GM23338 (cell line): Measurements from ENCODE around the gene TMEM132D. TPM values are rescaled to one million over a fixed set of nuclear protein-coding genes. Genes with fewer than 3 reads are reported as not detected.

Experiments used
- ATAC-seq: fragments of 200-7000 bp; cut with Tn5 transposase; 3 replicates; pipeline ENCODE4 v1.9.1; 2020
- DNase-seq: peaks from one replicate; pipeline ENCODE4 v3.0.0-alpha.2; 2015; ENCODE audit warnings: low spot score
- H2AFZ ChIP-seq: fragments of 200-600 bp; sonication (generic); 2 replicates; pipeline ENCODE4 v1.8.0; 2016; ENCODE audit warnings: antibody characterized with exemption, mild to moderate bottlenecking, moderate library complexity
- H3F3A ChIP-seq: fragments of 200-600 bp; sonication (generic); replicated peaks from 2 replicates; pipeline ENCODE4 v1.8.0; 2017; ENCODE audit warnings: antibody characterized with exemption, mixed run types, low read depth
- H3K27ac ChIP-seq: fragments of 200-600 bp; sonication (generic); 2 replicates; pipeline ENCODE4 v1.6.1; 2016; ENCODE audit warnings: low read depth
- H3K27me3 ChIP-seq: fragments of 200-600 bp; sonication (generic); 2 replicates; pipeline ENCODE4 v1.8.0; 2016; ENCODE audit warnings: mild to moderate bottlenecking, mixed run types, moderate library complexity; ENCODE audit not compliant: insufficient read depth
- H3K36me3 ChIP-seq: fragments of 200-600 bp; sonication (generic); 2 replicates; pipeline ENCODE4 v1.8.0; 2016; ENCODE audit warnings: mild to moderate bottlenecking; ENCODE audit not compliant: insufficient read depth
- H3K4me1 ChIP-seq: fragments of 200-600 bp; sonication (generic); 2 replicates; pipeline ENCODE4 v1.8.0; 2016; ENCODE audit warnings: mild to moderate bottlenecking, moderate library complexity; ENCODE audit not compliant: insufficient read depth
- H3K4me2 ChIP-seq: fragments of 200-600 bp; sonication (generic); 2 replicates; pipeline ENCODE4 v1.7.1; 2017; ENCODE audit warnings: mixed run types
- H3K4me3 ChIP-seq: fragments of 200-600 bp; sonication (generic); 2 replicates; pipeline ENCODE4 v1.6.1; 2016; ENCODE audit warnings: mixed run types
- H3K79me2 ChIP-seq: fragments of 200-600 bp; sonication (generic); replicated peaks from 2 replicates; pipeline ENCODE4 v1.8.0; 2017; ENCODE audit warnings: mild to moderate bottlenecking; ENCODE audit not compliant: insufficient read depth
- H3K9me2 ChIP-seq: fragments of 200-600 bp; sonication (generic); 2 replicates; pipeline ENCODE4 v1.8.0; 2017; ENCODE audit not compliant: insufficient read depth
- H4K20me1 ChIP-seq: fragments of 200-600 bp; sonication (generic); replicated peaks from 2 replicates; pipeline ENCODE4 v1.8.0; 2017; ENCODE audit warnings: mild to moderate bottlenecking; ENCODE audit not compliant: insufficient read depth
- H3K27ac Mint-ChIP-seq: 2 replicates; pipeline ENCODE4 v1.8.0; 2020; ENCODE audit warnings: inconsistent platforms, mild to moderate bottlenecking, moderate library complexity, mixed read lengths
- H3K27me3 Mint-ChIP-seq: 3 replicates; pipeline ENCODE4 v1.8.0; 2022; ENCODE audit warnings: low read depth, mild to moderate bottlenecking, moderate library complexity, mixed read lengths, inconsistent platforms; ENCODE audit not compliant: insufficient read depth, poor library complexity
- H3K36me3 Mint-ChIP-seq: 3 replicates; pipeline ENCODE4 v1.8.0; 2021; ENCODE audit warnings: low read depth, mild to moderate bottlenecking, inconsistent platforms, moderate library complexity, mixed read lengths
- H3K4me1 Mint-ChIP-seq: 3 replicates; pipeline ENCODE4 v1.8.0; 2020; ENCODE audit warnings: mild to moderate bottlenecking, inconsistent platforms, mixed read lengths
- H3K4me3 Mint-ChIP-seq: 3 replicates; pipeline ENCODE4 v1.8.0; 2021; ENCODE audit warnings: moderate library complexity, mild to moderate bottlenecking, inconsistent platforms, mixed read lengths
- H3K9me3 Mint-ChIP-seq: 3 replicates; pipeline ENCODE4 v1.8.0; 2020; ENCODE audit warnings: moderate library complexity, mild to moderate bottlenecking, inconsistent platforms, mixed read lengths
- CREB1 ChIP-seq: fragments of 250-450 bp; sonication (Bioruptor Pico); IDR thresholded peaks from 2 replicates; pipeline ENCODE4 v1.5.0; 2020; ENCODE audit warnings: low read depth, mild to moderate bottlenecking, moderate library complexity
- CTCF ChIP-seq, 2 experiments: fragments of 200-600 bp in 1 of 2; sonication (generic) in 1 of 2; conservative IDR thresholded peaks; 2 replicates each; pipeline versions ENCODE4 v1.5.1 to v1.6.1; 2016 to 2017; ENCODE audit warnings: antibody characterized with exemption in 2 of 2, low read depth in 2 of 2, mild to moderate bottlenecking in 2 of 2, moderate library complexity in 1 of 2
- ETS1 ChIP-seq: IDR thresholded peaks from 2 replicates; pipeline ENCODE4 v1.6.1; 2016; ENCODE audit warnings: antibody characterized with exemption
- EZH2 ChIP-seq: fragments of 200-600 bp; sonication (generic); IDR thresholded peaks from one replicate; pipeline ENCODE4 v1.8.0; 2017; ENCODE audit warnings: antibody characterized with exemption, mild to moderate bottlenecking, low read depth; ENCODE audit not compliant: unreplicated experiment
- EZH2phosphoT487 ChIP-seq: fragments of 200-600 bp; sonication (generic); IDR thresholded peaks from one replicate; pipeline ENCODE4 v1.8.1; 2018; ENCODE audit warnings: antibody characterized with exemption; ENCODE audit not compliant: unreplicated experiment
- JUNB ChIP-seq: IDR thresholded peaks from one replicate; pipeline ENCODE4 v1.6.1; 2016; ENCODE audit warnings: antibody characterized with exemption; ENCODE audit not compliant: unreplicated experiment
- NANOG ChIP-seq: IDR thresholded peaks from 2 replicates; pipeline ENCODE4 v1.6.1; 2016; ENCODE audit warnings: antibody characterized with exemption, borderline replicate concordance
- POLR2AphosphoS5 ChIP-seq: IDR thresholded peaks from 2 replicates; pipeline ENCODE4 v1.6.1; 2016; ENCODE audit warnings: antibody characterized with exemption, low read depth
- STAT1 ChIP-seq: IDR thresholded peaks from one replicate; pipeline ENCODE4 v1.6.1; 2016; ENCODE audit warnings: antibody characterized with exemption; ENCODE audit not compliant: unreplicated experiment
- ZNF114 ChIP-seq: fragments of 250-450 bp; sonication (Bioruptor Pico); IDR thresholded peaks from 2 replicates; pipeline ENCODE4 v1.5.0; 2020; ENCODE audit warnings: mild to moderate bottlenecking, moderate library complexity
- ZNF331 ChIP-seq: fragments of 250-450 bp; sonication (Bioruptor Pico); IDR thresholded peaks from 2 replicates; pipeline ENCODE4 v1.5.0; 2020; ENCODE audit warnings: low read depth, mild to moderate bottlenecking, moderate library complexity
- polyA plus RNA-seq: library from polyadenylated mRNA; unstranded; fragments of >200 nt; fragmentation: Nextera tagmentation; extraction: Ambion mirVana; gene quantifications from 2 replicates; pipeline ENCODE4 v1.2.1, GENCODE V29; 2016
- total RNA-seq: library from RNA; depleted of rRNA; stranded (reverse); fragments of >200 nt; shearing (Covaris generic); gene quantifications from 2 replicates; pipeline ENCODE4 v1.2.3, GENCODE V29; 2014
- TF ChIP-seq, protein P1 (sequence below): fragments of 250-450 bp; sonication (Bioruptor Pico); IDR thresholded peaks from 2 replicates; pipeline ENCODE4 v1.5.0; 2020; ENCODE audit warnings: mild to moderate bottlenecking, moderate library complexity
- TF ChIP-seq, protein P2 (sequence below): IDR thresholded peaks from one replicate; pipeline ENCODE4 v1.6.1; 2018; ENCODE audit warnings: antibody characterized with exemption; ENCODE audit not compliant: unreplicated experiment

TMEM132D gene
- total and polyA plus RNA-seq, 2 experiments from 2014 or later: 0.44 to 5.3 TPM

DNA sequence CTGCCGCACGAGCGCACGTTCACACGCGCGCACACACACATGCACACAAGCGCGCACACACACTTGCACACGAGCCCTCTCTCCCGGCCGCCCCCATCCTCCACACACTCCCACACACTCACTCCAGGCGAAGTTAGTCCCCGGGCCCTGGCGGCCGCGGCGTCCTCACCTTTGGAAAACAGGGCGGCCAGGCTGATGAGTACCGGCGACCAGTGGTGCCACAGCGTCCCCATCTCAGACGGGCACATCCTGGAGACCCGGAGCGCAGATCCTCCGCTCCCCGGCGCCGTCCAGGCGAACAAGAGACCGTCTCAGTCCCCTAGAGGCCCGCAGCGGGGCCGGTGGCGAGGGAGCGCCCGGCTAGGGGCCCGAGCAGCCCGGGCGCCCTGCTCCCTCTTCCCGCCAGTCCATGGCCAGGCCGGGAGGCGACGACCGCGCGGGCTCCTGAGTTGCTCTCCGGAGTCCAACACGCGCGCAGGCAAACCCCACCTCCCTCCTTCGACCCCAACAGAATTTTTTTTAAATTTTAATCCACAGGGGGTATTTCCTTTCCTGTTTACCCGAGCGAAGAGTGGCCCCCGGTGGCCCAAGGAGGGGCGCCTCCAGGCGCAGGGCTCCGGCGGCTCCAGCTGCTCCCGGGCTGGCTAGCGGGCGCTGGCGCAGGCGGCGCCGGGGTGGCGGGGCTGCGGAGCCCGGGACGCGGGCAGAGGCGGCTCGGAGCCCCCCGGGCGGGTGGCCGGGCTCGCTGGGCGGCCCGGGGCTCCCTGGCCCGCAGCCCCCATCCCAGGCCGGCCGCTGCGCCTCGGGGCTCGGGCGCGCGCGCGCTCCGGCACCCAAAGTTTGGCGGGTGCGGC, 506 bp downstream of the TMEM132D start:
- Mint-ChIP-seq H3K36me3 (peaks cover 56% of the 10 kb centered on the region), H3K4me3 (no peak overlapping the region), H3K9me3 (peaks cover 41% of the 10 kb centered on the region), H3K27me3 (peaks cover 1% of the 10 kb centered on the region), H3K4me1 (no peaks in the 10 kb centered on the region), H3K27ac (no peak overlapping the region)
- Histone ChIP-seq H3K4me2 (peak overlapping the region; percentile 77), H4K20me1 (peaks cover 10% of the 10 kb centered on the region; the same call in 1 of the 2 replicates), H3K36me3 (0 out of 2 replicates have a peak, but pooled peaks cover 4% of the 10 kb centered on the region), H3F3A (no peaks in the 10 kb centered on the region), H3K4me1 (peaks cover 7% of the 10 kb centered on the region; the same call in 1 of the 2 replicates), H3K79me2 (peaks cover 38% of the 10 kb centered on the region), H2AFZ (no peak overlapping the region), H3K4me3 (peak overlapping the region; percentile 59), H3K9me2 (no peaks in the 10 kb centered on the region), H3K27ac (no peak overlapping the region), H3K27me3 (peaks cover 52% of the 10 kb centered on the region)
- ATAC-seq (no peak), DNase-seq (peak; percentile 33)
- no peak for TF ChIP-seq EZH2
- no peak for TF ChIP-seq CTCF (conservative IDR thresholded peaks at IDR 0.05; ENCODE audit: low read depth in 2 of 2)
- TF ChIP-seq, protein P1, sequence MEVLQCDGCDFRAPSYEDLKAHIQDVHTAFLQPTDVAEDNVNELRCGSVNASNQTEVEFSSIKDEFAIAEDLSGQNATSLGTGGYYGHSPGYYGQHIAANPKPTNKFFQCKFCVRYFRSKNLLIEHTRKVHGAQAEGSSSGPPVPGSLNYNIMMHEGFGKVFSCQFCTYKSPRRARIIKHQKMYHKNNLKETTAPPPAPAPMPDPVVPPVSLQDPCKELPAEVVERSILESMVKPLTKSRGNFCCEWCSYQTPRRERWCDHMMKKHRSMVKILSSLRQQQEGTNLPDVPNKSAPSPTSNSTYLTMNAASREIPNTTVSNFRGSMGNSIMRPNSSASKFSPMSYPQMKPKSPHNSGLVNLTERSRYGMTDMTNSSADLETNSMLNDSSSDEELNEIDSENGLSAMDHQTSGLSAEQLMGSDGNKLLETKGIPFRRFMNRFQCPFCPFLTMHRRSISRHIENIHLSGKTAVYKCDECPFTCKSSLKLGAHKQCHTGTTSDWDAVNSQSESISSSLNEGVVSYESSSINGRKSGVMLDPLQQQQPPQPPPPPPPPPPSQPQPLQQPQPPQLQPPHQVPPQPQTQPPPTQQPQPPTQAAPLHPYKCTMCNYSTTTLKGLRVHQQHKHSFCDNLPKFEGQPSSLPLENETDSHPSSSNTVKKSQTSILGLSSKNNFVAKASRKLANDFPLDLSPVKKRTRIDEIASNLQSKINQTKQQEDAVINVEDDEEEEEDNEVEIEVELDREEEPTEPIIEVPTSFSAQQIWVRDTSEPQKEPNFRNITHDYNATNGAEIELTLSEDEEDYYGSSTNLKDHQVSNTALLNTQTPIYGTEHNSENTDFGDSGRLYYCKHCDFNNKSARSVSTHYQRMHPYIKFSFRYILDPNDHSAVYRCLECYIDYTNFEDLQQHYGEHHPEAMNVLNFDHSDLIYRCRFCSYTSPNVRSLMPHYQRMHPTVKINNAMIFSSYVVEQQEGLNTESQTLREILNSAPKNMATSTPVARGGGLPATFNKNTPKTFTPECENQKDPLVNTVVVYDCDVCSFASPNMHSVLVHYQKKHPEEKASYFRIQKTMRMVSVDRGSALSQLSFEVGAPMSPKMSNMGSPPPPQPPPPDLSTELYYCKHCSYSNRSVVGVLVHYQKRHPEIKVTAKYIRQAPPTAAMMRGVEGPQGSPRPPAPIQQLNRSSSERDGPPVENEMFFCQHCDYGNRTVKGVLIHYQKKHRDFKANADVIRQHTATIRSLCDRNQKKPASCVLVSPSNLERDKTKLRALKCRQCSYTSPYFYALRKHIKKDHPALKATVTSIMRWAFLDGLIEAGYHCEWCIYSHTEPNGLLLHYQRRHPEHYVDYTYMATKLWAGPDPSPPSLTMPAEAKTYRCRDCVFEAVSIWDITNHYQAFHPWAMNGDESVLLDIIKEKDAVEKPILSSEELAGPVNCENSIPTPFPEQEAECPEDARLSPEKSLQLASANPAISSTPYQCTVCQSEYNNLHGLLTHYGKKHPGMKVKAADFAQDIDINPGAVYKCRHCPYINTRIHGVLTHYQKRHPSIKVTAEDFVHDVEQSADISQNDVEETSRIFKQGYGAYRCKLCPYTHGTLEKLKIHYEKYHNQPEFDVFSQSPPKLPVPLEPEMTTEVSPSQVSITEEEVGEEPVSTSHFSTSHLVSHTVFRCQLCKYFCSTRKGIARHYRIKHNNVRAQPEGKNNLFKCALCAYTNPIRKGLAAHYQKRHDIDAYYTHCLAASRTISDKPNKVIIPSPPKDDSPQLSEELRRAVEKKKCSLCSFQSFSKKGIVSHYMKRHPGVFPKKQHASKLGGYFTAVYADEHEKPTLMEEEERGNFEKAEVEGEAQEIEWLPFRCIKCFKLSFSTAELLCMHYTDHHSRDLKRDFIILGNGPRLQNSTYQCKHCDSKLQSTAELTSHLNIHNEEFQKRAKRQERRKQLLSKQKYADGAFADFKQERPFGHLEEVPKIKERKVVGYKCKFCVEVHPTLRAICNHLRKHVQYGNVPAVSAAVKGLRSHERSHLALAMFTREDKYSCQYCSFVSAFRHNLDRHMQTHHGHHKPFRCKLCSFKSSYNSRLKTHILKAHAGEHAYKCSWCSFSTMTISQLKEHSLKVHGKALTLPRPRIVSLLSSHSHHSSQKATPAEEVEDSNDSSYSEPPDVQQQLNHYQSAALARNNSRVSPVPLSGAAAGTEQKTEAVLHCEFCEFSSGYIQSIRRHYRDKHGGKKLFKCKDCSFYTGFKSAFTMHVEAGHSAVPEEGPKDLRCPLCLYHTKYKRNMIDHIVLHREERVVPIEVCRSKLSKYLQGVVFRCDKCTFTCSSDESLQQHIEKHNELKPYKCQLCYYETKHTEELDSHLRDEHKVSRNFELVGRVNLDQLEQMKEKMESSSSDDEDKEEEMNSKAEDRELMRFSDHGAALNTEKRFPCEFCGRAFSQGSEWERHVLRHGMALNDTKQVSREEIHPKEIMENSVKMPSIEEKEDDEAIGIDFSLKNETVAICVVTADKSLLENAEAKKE (CRISPR knock-in tag): no peak
- no peak for TF ChIP-seq STAT1
- TF ChIP-seq, protein P2, sequence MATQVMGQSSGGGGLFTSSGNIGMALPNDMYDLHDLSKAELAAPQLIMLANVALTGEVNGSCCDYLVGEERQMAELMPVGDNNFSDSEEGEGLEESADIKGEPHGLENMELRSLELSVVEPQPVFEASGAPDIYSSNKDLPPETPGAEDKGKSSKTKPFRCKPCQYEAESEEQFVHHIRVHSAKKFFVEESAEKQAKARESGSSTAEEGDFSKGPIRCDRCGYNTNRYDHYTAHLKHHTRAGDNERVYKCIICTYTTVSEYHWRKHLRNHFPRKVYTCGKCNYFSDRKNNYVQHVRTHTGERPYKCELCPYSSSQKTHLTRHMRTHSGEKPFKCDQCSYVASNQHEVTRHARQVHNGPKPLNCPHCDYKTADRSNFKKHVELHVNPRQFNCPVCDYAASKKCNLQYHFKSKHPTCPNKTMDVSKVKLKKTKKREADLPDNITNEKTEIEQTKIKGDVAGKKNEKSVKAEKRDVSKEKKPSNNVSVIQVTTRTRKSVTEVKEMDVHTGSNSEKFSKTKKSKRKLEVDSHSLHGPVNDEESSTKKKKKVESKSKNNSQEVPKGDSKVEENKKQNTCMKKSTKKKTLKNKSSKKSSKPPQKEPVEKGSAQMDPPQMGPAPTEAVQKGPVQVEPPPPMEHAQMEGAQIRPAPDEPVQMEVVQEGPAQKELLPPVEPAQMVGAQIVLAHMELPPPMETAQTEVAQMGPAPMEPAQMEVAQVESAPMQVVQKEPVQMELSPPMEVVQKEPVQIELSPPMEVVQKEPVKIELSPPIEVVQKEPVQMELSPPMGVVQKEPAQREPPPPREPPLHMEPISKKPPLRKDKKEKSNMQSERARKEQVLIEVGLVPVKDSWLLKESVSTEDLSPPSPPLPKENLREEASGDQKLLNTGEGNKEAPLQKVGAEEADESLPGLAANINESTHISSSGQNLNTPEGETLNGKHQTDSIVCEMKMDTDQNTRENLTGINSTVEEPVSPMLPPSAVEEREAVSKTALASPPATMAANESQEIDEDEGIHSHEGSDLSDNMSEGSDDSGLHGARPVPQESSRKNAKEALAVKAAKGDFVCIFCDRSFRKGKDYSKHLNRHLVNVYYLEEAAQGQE: no peak
- no peak for TF ChIP-seq JUNB
- no peak for TF ChIP-seq ETS1
- TF ChIP-seq POLR2AphosphoS5: no peak
- no peak for TF ChIP-seq CREB1 (CRISPR knock-in tag)
- TF ChIP-seq ZNF114: no peak
- TF ChIP-seq EZH2phosphoT487: no peak
- no peak for TF ChIP-seq ZNF331 (CRISPR knock-in tag)
- no peak for TF ChIP-seq NANOG
